ENCODE measurements around the gene ITPKB.

ITPKB gene

GRCh38 chr1:226743259-226743658 lies 4.2 kb upstream of the ITPKB start:
- H3K36me3 Mint-ChIP-seq (ENCODE audit: low read depth) = peaks cover 4% of the 10 kb centered on the region
- no peaks in the 10 kb centered on the region for H3K27me3 Mint-ChIP-seq (ENCODE audit: low read depth)
- H3K4me3 Mint-ChIP-seq = no peak overlapping the region
- H3K4me1 Mint-ChIP-seq (ENCODE audit: low read depth) = peaks cover 14% of the 10 kb centered on the region
- H3K9me3 Mint-ChIP-seq = peaks cover 5% of the 10 kb centered on the region
- no peak overlapping the region for H3K27ac Mint-ChIP-seq
- DNase-seq (ENCODE audit: low spot score) = no peak

DNA sequence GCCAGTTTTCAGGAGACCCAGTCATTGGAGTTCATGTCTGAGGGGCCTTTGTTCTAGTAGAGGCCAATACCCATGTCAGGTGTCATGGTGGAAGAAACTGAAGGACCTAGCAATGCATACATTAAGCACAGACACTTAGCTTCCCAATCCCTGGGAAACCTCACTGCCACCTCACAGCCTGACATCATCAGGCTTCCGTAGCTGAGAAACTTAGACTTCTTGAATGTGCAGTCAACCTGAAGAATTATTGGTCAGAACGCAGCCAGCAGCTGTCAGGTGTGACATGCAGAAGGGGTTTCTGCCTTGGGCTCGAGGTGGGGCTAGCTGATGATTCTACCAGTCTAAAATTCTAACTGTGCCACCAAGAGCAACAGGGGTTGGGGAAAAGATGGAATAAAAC lies 1.9 kb upstream of the ITPKB start:
- Mint-ChIP-seq H3K27me3 (ENCODE audit: low read depth) (no peaks in the 10 kb centered on the region), H3K4me1 (ENCODE audit: low read depth) (peaks cover 19% of the 10 kb centered on the region), H3K36me3 (ENCODE audit: low read depth) (peaks cover 12% of the 10 kb centered on the region), H3K27ac (peak overlapping the region; percentile 10), H3K4me3 (no peak overlapping the region), H3K9me3 (peaks cover 5% of the 10 kb centered on the region)
- no peak for DNase-seq (ENCODE audit: low spot score)

DNA sequence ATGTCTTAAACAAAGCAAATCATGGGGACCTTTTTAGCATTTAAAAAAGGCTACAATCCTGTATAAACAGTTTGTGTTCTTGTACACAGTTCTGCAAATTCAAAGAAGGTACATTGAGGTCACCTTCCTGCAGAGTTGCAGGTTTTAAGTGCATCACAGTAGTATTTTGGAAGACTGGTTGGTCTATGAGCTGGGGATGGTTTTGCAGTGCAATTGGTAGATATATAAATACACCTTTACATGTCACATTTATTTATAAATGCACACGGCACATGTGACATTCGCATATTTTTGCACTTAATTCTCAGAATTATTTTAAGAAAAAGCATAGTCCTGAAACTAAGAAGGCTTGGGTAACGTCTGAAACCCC lies 599 bp upstream of the ITPKB start:
- Mint-ChIP-seq H3K4me3 (peak overlapping the region; percentile 87), H3K4me1 (ENCODE audit: low read depth) (peaks cover 30% of the 10 kb centered on the region), H3K36me3 (ENCODE audit: low read depth) (peaks cover 25% of the 10 kb centered on the region), H3K9me3 (peaks cover 5% of the 10 kb centered on the region), H3K27me3 (ENCODE audit: low read depth) (no peaks in the 10 kb centered on the region), H3K27ac (peak overlapping the region; percentile 84)
- no peak for DNase-seq (ENCODE audit: low spot score)

DNA sequence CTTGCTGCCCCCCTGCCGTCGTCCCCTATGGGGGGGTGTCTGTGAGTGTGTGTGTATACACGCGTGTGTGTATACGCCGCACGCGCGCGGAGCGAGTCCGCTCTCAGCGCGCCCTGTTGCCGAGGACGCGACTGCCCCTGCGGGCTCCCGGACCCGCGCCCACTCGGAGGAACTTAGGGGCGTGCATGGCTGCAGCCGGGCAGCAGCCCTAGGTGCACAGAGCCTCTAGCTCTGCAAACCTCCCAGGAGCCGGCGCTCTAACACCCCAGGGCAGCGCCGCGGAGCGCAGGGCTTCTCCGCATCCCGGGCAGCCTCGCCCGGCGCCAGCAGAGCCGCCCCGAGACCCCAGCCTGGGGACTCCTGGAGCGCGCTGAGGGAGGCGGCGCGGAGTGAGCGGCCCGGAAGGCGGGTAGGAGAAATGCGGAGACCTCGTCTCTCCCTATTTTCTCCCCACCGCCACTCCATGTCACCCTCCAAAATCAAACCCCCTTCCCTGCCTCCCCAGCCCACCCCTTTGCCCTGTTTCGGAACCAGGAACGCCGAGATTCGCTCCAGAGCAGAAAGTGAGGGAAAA lies 574 bp downstream of the ITPKB start:
- H3K36me3 Mint-ChIP-seq (ENCODE audit: low read depth) = peaks cover 35% of the 10 kb centered on the region
- H3K27ac Mint-ChIP-seq = peak overlapping the region; percentile 84
- H3K4me3 Mint-ChIP-seq = peak overlapping the region; percentile 87
- H3K27me3 Mint-ChIP-seq (ENCODE audit: low read depth) = no peaks in the 10 kb centered on the region
- DNase-seq (ENCODE audit: low spot score) = peak; percentile 42
- H3K4me1 Mint-ChIP-seq (ENCODE audit: low read depth) = peaks cover 41% of the 10 kb centered on the region
- H3K9me3 Mint-ChIP-seq = peaks cover 3% of the 10 kb centered on the region

GRCh38 chr1:226737819-226738420 lies 1.2 kb downstream of the ITPKB start:
- peak; percentile 55 for DNase-seq (ENCODE audit: low spot score)
- Mint-ChIP-seq H3K9me3 (no peaks in the 10 kb centered on the region), H3K4me1 (ENCODE audit: low read depth) (peaks cover 47% of the 10 kb centered on the region), H3K27me3 (ENCODE audit: low read depth) (no peaks in the 10 kb centered on the region), H3K4me3 (peak overlapping the region; percentile 87), H3K27ac (peak overlapping the region; percentile 84), H3K36me3 (ENCODE audit: low read depth) (peaks cover 35% of the 10 kb centered on the region)

DNA sequence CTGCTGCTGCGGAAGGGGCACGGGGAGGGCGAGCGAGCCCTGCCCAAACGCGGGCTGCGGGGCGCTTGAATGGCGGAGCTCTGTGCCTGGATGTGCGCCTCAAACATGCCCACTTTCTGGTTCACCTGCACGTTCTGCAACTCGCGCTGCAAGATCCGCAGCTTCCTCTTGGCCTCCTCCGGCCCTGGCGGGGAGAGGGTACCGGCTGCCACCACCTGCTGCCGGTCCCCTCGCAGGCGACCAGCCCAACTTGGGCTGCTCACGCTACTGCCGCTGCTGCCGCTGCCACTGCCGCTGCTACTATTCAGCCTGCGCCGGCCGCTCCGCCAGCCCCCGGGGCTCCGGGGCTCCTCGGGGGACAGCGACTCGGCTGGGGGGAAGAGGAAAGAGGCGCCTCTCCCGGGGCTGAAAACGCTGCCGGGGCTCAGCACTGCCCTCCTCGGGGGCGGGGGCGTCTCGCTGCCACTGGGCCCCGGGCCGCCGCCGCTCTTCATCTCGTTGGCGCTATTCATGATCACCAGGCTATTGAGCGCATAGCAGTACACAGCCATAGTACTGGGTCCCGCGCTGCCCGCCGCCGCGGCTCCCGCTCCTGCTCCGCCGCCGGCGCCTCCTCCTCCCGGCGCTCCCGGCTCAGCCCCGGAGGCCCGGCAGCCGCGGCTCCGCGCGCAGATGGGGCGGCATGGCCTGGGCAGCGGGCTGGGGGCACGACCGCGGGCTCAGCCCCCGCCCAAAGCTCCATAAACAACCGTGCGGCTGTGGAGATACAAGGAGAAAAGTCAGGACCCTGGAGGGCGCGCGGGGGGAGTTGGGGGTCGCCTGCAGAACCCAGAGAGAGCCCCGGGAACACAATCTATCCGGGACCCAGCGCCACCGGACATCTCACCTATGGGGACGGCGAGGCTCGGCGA lies 1.9 kb downstream of the ITPKB start:
- H3K4me3 Mint-ChIP-seq = peak overlapping the region; percentile 87
- peak overlapping the region; percentile 84 for H3K27ac Mint-ChIP-seq
- peak; percentile 54 for DNase-seq (ENCODE audit: low spot score)
- peaks cover 41% of the 10 kb centered on the region for H3K36me3 Mint-ChIP-seq (ENCODE audit: low read depth)
- no peaks in the 10 kb centered on the region for H3K27me3 Mint-ChIP-seq (ENCODE audit: low read depth)
- no peaks in the 10 kb centered on the region for H3K9me3 Mint-ChIP-seq
- H3K4me1 Mint-ChIP-seq (ENCODE audit: low read depth) = peaks cover 50% of the 10 kb centered on the region

DNA sequence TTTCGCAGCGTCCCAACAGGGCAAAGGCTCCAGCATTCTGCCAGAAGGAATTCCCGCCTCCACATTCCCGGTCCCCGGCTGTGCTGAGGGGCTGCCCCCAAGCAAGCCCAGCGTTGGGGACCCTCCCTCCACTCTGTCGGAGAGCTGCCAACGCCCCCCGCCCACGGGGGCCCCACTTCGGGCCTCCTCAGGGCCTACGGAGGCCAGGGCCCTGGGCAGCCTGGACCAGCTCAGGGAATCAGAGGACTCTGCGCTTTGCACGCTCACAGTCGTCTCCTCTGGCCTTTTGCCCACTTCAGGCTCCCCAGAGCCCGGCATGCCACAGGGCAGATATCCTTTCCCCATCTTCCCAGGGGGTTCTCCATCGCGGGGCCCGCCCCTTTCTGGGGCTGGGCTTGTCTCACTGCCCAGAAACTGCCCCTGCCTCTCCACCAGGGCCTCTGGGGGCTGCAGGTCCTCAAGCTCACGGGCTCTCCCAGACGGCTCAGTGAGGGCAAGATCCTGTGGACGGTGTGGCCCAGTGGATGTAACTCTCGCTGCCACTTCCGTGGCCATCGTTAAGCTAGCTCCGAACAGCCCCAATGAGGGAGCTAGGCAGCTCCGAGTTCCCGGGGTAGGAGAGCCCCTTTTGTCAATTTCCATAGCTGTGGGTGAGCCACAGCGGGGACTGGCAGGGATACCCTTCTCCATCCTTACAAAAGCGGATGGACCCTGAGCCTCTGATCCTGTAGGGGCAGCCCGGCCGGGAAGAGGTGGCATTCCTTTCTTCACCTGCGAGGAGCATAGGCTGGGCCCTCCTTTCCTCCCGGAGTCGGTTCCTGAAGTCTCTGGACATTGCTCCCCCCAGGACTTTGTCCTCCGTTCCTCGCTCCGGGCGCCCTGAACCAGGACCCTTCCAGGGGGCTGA lies 2.8 kb downstream of the ITPKB start:
- H3K27me3 Mint-ChIP-seq (ENCODE audit: low read depth) = no peaks in the 10 kb centered on the region
- peaks cover 48% of the 10 kb centered on the region for H3K36me3 Mint-ChIP-seq (ENCODE audit: low read depth)
- peaks cover 57% of the 10 kb centered on the region for H3K4me1 Mint-ChIP-seq (ENCODE audit: low read depth)
- peak overlapping the region; percentile 62 for H3K27ac Mint-ChIP-seq
- no peak for DNase-seq (ENCODE audit: low spot score)
- H3K9me3 Mint-ChIP-seq = no peaks in the 10 kb centered on the region
- peak overlapping the region; percentile 82 for H3K4me3 Mint-ChIP-seq

DNA sequence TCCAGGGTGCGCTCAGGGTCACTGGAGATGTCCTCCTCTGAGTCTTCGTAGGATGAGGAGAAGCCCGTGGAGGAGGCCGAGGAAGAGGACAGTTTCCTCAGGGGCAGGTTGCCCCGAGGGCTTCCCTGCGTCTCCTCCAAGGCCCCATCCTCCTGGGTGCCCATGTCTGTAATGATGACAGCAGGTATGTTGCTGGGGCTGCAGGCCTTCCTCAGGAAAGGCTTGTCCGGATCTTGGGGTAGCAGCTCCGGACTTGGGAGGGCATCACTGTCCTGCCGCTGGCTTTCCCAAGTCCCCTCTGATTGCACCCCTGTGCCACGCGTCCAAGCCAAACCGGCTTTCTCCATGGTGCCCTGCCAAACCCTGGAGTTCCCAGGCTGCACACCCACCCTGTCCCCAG lies 3.5 kb downstream of the ITPKB start:
- Mint-ChIP-seq H3K9me3 (no peaks in the 10 kb centered on the region), H3K36me3 (ENCODE audit: low read depth) (peaks cover 54% of the 10 kb centered on the region), H3K27ac (peak overlapping the region; percentile 55), H3K4me1 (ENCODE audit: low read depth) (peaks cover 59% of the 10 kb centered on the region), H3K27me3 (ENCODE audit: low read depth) (no peaks in the 10 kb centered on the region), H3K4me3 (peak overlapping the region; percentile 82)
- no peak for DNase-seq (ENCODE audit: low spot score)

- H3K27ac Mint-ChIP-seq = peak overlapping the region; percentile 5
Observed at GRCh38 chr1:226734611-226735153, 4.4 kb downstream of the ITPKB start.

DNA sequence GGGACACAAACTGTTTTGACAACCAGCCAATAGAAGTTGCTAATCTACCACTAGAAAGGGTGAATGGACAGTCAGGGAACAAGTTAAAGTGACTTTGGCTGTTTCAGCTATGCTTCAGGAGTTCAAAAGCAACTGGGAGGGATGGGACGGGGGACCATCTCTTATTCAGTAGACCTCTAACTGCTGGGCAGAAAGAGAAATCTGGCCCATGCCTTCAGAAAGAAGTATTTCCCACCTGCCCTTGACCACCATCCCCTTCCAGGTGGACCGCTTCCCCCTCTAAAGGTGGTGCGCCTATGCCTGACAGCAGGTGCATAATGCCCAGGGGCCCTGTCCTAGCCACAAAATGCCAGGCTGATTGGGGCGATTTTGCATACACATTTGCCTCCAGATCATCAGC lies 5.2 kb downstream of the ITPKB start:
- no peak for DNase-seq (ENCODE audit: low spot score)
- Mint-ChIP-seq H3K4me3 (peak overlapping the region; percentile 82), H3K9me3 (no peaks in the 10 kb centered on the region), H3K27me3 (ENCODE audit: low read depth) (no peaks in the 10 kb centered on the region), H3K27ac (peak overlapping the region; percentile 37), H3K36me3 (ENCODE audit: low read depth) (peaks cover 68% of the 10 kb centered on the region), H3K4me1 (ENCODE audit: low read depth) (peaks cover 63% of the 10 kb centered on the region)

More at GRCh38 chr1:226734611-226735153, 4.4 kb downstream of the ITPKB start:
- Mint-ChIP-seq H3K36me3 (ENCODE audit: low read depth) (peaks cover 63% of the 10 kb centered on the region), H3K4me3 (peak overlapping the region; percentile 82), H3K9me3 (no peaks in the 10 kb centered on the region), H3K27me3 (ENCODE audit: low read depth) (no peaks in the 10 kb centered on the region), H3K4me1 (ENCODE audit: low read depth) (peaks cover 61% of the 10 kb centered on the region)
- no peak for DNase-seq (ENCODE audit: low spot score)

DNA sequence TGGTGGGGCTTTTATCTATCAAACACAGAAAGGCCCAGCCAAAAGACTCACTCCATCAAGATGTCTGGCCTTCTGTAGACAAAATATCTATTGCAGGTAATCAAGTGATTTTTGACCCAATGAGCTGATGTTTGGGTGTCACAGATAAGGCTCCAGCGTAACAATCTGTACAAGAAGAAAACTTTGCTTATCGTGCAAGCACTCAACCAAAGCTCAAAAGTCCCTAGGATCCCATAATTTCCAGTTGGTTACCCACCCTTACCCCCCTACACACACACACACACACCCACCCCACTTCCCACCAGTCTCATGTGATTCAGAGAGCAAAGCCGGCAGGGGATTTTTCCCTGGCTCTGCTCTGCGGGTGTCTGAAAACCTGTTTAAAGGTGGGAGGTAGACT lies 5.8 kb downstream of the ITPKB start:
- H3K27me3 Mint-ChIP-seq (ENCODE audit: low read depth) = no peaks in the 10 kb centered on the region
- H3K4me3 Mint-ChIP-seq = peak overlapping the region; percentile 82
- H3K9me3 Mint-ChIP-seq = no peaks in the 10 kb centered on the region
- no peak for DNase-seq (ENCODE audit: low spot score)
- H3K36me3 Mint-ChIP-seq (ENCODE audit: low read depth) = peaks cover 74% of the 10 kb centered on the region
- H3K4me1 Mint-ChIP-seq (ENCODE audit: low read depth) = peaks cover 69% of the 10 kb centered on the region
- H3K27ac Mint-ChIP-seq = peak overlapping the region; percentile 37

DNA sequence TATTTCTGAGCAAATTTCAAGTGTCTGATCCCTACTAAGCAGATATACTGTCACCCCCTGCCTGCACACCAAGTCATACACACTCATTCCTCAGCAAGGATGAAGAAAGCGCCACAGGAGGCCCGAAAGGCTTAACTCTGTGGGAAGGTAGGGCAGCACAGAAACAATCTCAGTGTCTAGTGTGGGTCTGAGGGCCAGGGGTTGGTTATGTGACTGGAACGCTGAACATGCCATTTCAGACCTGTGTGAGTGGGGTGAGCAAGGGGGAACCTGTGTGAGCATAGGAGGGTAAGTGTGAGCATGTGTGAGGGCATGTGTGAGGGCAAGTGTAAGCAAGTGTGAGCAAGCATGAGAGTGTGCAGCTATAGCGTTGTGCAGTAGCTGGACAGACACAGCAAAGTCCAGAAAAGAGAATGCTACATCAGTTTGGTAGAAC lies 6.2 kb downstream of the ITPKB start:
- DNase-seq (ENCODE audit: low spot score) = no peak
- no peaks in the 10 kb centered on the region for H3K9me3 Mint-ChIP-seq
- H3K27me3 Mint-ChIP-seq (ENCODE audit: low read depth) = no peaks in the 10 kb centered on the region
- H3K27ac Mint-ChIP-seq = peak overlapping the region; percentile 64
- H3K4me3 Mint-ChIP-seq = peak overlapping the region; percentile 82
- H3K36me3 Mint-ChIP-seq (ENCODE audit: low read depth) = peaks cover 78% of the 10 kb centered on the region
- peaks cover 73% of the 10 kb centered on the region for H3K4me1 Mint-ChIP-seq (ENCODE audit: low read depth)

DNA sequence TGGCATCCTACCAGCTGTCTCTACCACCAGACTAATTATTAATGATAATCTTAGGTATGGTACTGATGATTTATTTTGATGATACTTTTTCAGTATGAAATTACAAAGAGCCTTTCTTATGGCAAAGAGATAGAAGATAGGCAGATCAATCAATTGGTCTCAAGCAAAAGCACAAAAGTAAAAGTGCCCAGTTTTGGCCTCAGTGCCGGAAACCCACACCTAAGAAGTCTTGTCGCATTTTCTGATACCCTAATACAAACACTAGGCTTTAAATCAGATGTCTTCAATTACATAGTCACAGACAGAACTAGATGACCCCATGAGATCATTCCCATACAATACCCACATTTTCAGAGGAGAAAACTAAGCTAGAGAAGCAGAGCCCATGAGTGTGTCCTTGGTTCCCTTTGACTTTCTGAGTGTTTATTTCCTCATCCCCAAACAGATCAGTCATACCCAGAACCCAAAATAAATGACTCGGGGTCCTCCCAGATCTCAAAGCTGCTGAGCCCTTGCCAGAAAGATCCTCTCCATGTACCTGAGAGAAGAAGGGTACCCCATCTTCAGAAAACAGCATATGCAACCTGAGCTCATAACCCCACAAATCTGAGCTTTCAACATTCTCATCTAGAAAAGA lies 7.7 kb downstream of the ITPKB start:
- H3K9me3 Mint-ChIP-seq = no peaks in the 10 kb centered on the region
- H3K4me3 Mint-ChIP-seq = peak overlapping the region; percentile 81
- peaks cover 85% of the 10 kb centered on the region for H3K36me3 Mint-ChIP-seq (ENCODE audit: low read depth)

More for the DNA sequence above, 7.7 kb downstream of the ITPKB start:
- no peaks in the 10 kb centered on the region for H3K27me3 Mint-ChIP-seq (ENCODE audit: low read depth)
- H3K27ac Mint-ChIP-seq = peak overlapping the region; percentile 75
- no peak for DNase-seq (ENCODE audit: low spot score)
- H3K4me1 Mint-ChIP-seq (ENCODE audit: low read depth) = peaks cover 86% of the 10 kb centered on the region
